H9 (cell line): ENCODE measurements around the gene LMOD3. TPM values are rescaled to one million over a fixed set of nuclear protein-coding genes. Genes with fewer than 3 reads are reported as not detected.

Source experiments
- DNase-seq: peaks from one replicate; pipeline ENCODE4 v3.0.0-alpha.2; 2017
- H2AFZ ChIP-seq: one replicate; pipeline ENCODE4 v1.6.1; 2013; ENCODE audit warnings: mild to moderate bottlenecking, low read length, control low read depth, moderate library complexity
- H2AK5ac ChIP-seq: 2 replicates; pipeline ENCODE4 v1.6.1; 2013; ENCODE audit warnings: low read length, control low read depth, mixed read lengths; ENCODE audit not compliant: insufficient read length
- H2BK120ac ChIP-seq: one replicate; pipeline ENCODE4 v1.6.1; 2013; ENCODE audit warnings: low read depth, mild to moderate bottlenecking, low read length, control low read depth, inconsistent platforms; ENCODE audit not compliant: poor library complexity, severe bottlenecking
- H2BK12ac ChIP-seq: 2 replicates; pipeline ENCODE4 v1.6.1; 2013; ENCODE audit warnings: low read length, control low read depth, mixed read lengths, low read depth; ENCODE audit not compliant: insufficient read length
- H2BK15ac ChIP-seq: 2 replicates; pipeline ENCODE4 v1.6.1; 2013; ENCODE audit warnings: low read depth, low read length, control low read depth
- H2BK20ac ChIP-seq: one replicate; pipeline ENCODE4 v1.6.1; 2013; ENCODE audit warnings: low read depth, mild to moderate bottlenecking, low read length, control low read depth, inconsistent platforms; ENCODE audit not compliant: poor library complexity, severe bottlenecking
- H2BK5ac ChIP-seq: 2 replicates; pipeline ENCODE4 v1.6.1; 2013; ENCODE audit warnings: low read length, control low read depth, mixed read lengths; ENCODE audit not compliant: insufficient read length
- H3K14ac ChIP-seq: 2 replicates; pipeline ENCODE4 v1.6.1; 2013; ENCODE audit warnings: low read length, control low read depth; ENCODE audit not compliant: insufficient read depth
- H3K18ac ChIP-seq: 2 replicates; pipeline ENCODE4 v1.6.1; 2013; ENCODE audit warnings: low read depth, mild to moderate bottlenecking, mixed read lengths, low read length, control low read depth; ENCODE audit not compliant: insufficient read length
- H3K23ac ChIP-seq: 2 replicates; pipeline ENCODE4 v1.6.1; 2013; ENCODE audit warnings: low read length, control low read depth, mixed read lengths, low read depth; ENCODE audit not compliant: insufficient read length
- H3K23me2 ChIP-seq: 2 replicates; pipeline ENCODE4 v1.6.1; 2013; ENCODE audit warnings: low read depth, mild to moderate bottlenecking, mixed read lengths, low read length, control low read depth; ENCODE audit not compliant: insufficient read length, poor library complexity, severe bottlenecking
- H3K27ac ChIP-seq: 2 replicates; pipeline ENCODE4 v1.5.1; 2013; ENCODE audit warnings: low read length, control low read depth, mixed read lengths, low read depth; ENCODE audit not compliant: insufficient read length
- H3K27me3 ChIP-seq: 2 replicates; pipeline ENCODE4 v1.6.1; 2013; ENCODE audit warnings: low read length, control low read depth, inconsistent platforms; ENCODE audit not compliant: insufficient read depth
- H3K4ac ChIP-seq: 2 replicates; pipeline ENCODE4 v1.6.1; 2013; ENCODE audit warnings: low read depth, mild to moderate bottlenecking, control low read depth, inconsistent platforms, low read length, moderate library complexity
- H3K4me1 ChIP-seq: 2 replicates; pipeline ENCODE4 v1.6.1; 2013; ENCODE audit warnings: low read length, control low read depth, inconsistent platforms; ENCODE audit not compliant: insufficient read depth
- H3K4me2 ChIP-seq: 2 replicates; pipeline ENCODE4 v1.6.1; 2013; ENCODE audit warnings: low read length, control low read depth, mixed read lengths; ENCODE audit not compliant: insufficient read length, insufficient read depth
- H3K56ac ChIP-seq: 2 replicates; pipeline ENCODE4 v1.6.1; 2013; ENCODE audit warnings: low read depth, mild to moderate bottlenecking, mixed read lengths, low read length, control low read depth; ENCODE audit not compliant: insufficient read length
- H3K79me1 ChIP-seq: 2 replicates; pipeline ENCODE4 v1.6.1; 2013; ENCODE audit warnings: low read depth, mild to moderate bottlenecking, moderate library complexity, low read length, control low read depth, inconsistent platforms; ENCODE audit not compliant: insufficient read depth, poor library complexity, severe bottlenecking
- H3K79me2 ChIP-seq: 2 replicates; pipeline ENCODE4 v1.6.1; 2013; ENCODE audit warnings: low read length, control low read depth, inconsistent platforms; ENCODE audit not compliant: insufficient read depth
- H3K9ac ChIP-seq: 2 replicates; pipeline ENCODE4 v1.6.1; 2013; ENCODE audit warnings: low read length, control low read depth, mixed read lengths; ENCODE audit not compliant: insufficient read length; ENCODE audit errors: extremely low read depth
- H3K9me3 ChIP-seq: one replicate; pipeline ENCODE4 v1.6.1; 2013; ENCODE audit warnings: low read depth, low read length, inconsistent platforms; ENCODE audit not compliant: control insufficient read depth
- H3T11ph ChIP-seq: one replicate; pipeline ENCODE4 v1.6.1; 2013; ENCODE audit warnings: mild to moderate bottlenecking, low read length, control low read depth, inconsistent platforms
- H4K20me1 ChIP-seq: one replicate; pipeline ENCODE4 v1.6.1; 2013; ENCODE audit not compliant: control insufficient read depth, insufficient read length, insufficient read depth
- H4K5ac ChIP-seq: 2 replicates; pipeline ENCODE4 v1.6.1; 2013; ENCODE audit warnings: low read depth, mild to moderate bottlenecking, mixed read lengths, low read length, control low read depth; ENCODE audit not compliant: insufficient read length
- H4K8ac ChIP-seq: replicated peaks from 2 replicates; pipeline ENCODE4 v1.6.1; 2013; ENCODE audit warnings: low read length, control low read depth, mixed read lengths, low read depth; ENCODE audit not compliant: insufficient read length
- H4K91ac ChIP-seq: 2 replicates; pipeline ENCODE4 v1.6.1; 2013; ENCODE audit warnings: low read depth, mild to moderate bottlenecking, moderate library complexity, mixed read lengths, low read length, control low read depth; ENCODE audit not compliant: insufficient read length
- H3K27ac Mint-ChIP-seq, 3 experiments: 2 replicates in 2 of 3; 3 replicates in 1 of 3; pipeline ENCODE4 v1.8.0; 2020 to 2021; ENCODE audit warnings: mixed read lengths in 3 of 3, mild to moderate bottlenecking in 1 of 3, moderate library complexity in 1 of 3
- H3K27me3 Mint-ChIP-seq: 2 replicates; pipeline ENCODE4 v1.8.0; 2021; ENCODE audit warnings: low read depth, mild to moderate bottlenecking, moderate library complexity, mixed read lengths
- H3K36me3 Mint-ChIP-seq, 3 experiments: 2 replicates in 2 of 3; 3 replicates in 1 of 3; pipeline ENCODE4 v1.8.0; 2020 to 2021; ENCODE audit warnings: low read depth in 3 of 3, mixed read lengths in 3 of 3; ENCODE audit not compliant: insufficient read depth in 1 of 3
- H3K4me1 Mint-ChIP-seq, 2 experiments: 2 replicates each; pipeline ENCODE4 v1.8.0; 2020; ENCODE audit warnings: mixed read lengths in 2 of 2
- H3K4me3 Mint-ChIP-seq, 2 experiments: 2 replicates in 1 of 2; 3 replicates in 1 of 2; pipeline ENCODE4 v1.8.0; 2020 to 2021; ENCODE audit warnings: mild to moderate bottlenecking in 2 of 2, mixed read lengths in 2 of 2, moderate library complexity in 1 of 2
- H3K9me3 Mint-ChIP-seq, 2 experiments: 2 replicates in 1 of 2; 3 replicates in 1 of 2; pipeline ENCODE4 v1.8.0; 2020; ENCODE audit warnings: mild to moderate bottlenecking in 2 of 2, mixed read lengths in 2 of 2, moderate library complexity in 1 of 2
- WGBS: extraction: QIAGEN DNeasy Blood & Tissue Kit; methylation state at CpG from one replicate; pipeline ENCODE4 v1.1.7; 2013; ENCODE audit warnings: missing lambda C conversion rate, low lambda C conversion rate, mixed read lengths; ENCODE audit not compliant: insufficient read length; ENCODE audit errors: extremely low coverage; 5-methylcytosine and 5-hydroxymethylcytosine counted together
- total RNA-seq: library from RNA; stranded (reverse); gene quantifications from 2 replicates; pipeline ENCODE4 v1.2.1, GENCODE V29; 2021
- TF ChIP-seq, protein P1 (sequence below): fragments of 200-600 bp; sonication (generic); conservative IDR thresholded peaks from 3 replicates; pipeline ENCODE4 v1.8.0; 2021; ENCODE audit warnings: antibody characterized with exemption, mild to moderate bottlenecking

Gene LMOD3
- total RNA-seq, 1 experiment from 2014 or later = not detected

DNA sequence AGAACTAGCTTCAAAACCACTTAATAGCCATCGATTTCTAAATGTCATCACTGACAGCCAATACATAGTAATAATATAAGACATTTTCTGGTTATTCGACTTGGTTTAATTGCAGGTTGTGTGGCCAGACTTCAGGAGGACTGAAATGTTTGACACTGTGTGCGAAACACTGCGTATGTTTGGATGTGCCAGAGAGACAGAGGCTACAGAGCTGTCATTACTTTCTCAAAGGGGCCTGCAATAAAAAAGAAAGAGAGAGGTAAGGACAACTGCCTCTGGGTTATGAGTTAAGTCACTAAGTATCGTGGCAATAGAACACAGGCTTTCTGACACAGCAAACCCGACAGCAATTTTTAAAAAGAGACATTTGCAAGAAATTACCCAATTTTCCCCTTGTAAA lies 882 bp downstream of the LMOD3 start:
- Histone ChIP-seq H4K8ac (no peak overlapping the region), H3K18ac (no peak overlapping the region), H3K27me3 (no peaks in the 10 kb centered on the region), H2BK5ac (no peak overlapping the region), H3K79me1 (no peaks in the 10 kb centered on the region), H3K9me3 (no peaks in the 10 kb centered on the region), H2AFZ (no peak overlapping the region), H2BK120ac (no peak overlapping the region), H3K14ac (no peak overlapping the region), H3K9ac (no peak overlapping the region), H3K4me1 (no peaks in the 10 kb centered on the region; the same call in 1 of the 2 replicates), H2BK12ac (no peak overlapping the region), H4K20me1 (no peaks in the 10 kb centered on the region), H3K4ac (no peak overlapping the region), H3K23ac (no peak overlapping the region), H3K79me2 (no peaks in the 10 kb centered on the region), H2BK20ac (no peak overlapping the region), H3K56ac (no peak overlapping the region), H3K4me2 (no peak overlapping the region), H4K91ac (no peak overlapping the region), H2BK15ac (no peak overlapping the region), H3K23me2 (no peaks in the 10 kb centered on the region), H2AK5ac (no peak overlapping the region), H4K5ac (no peak overlapping the region), H3T11ph (no peak overlapping the region), H3K27ac (no peak overlapping the region)
- peaks cover 0 to 6% of the 10 kb centered on the region in 2 experiments; a peak in 2 of 4 replicates for H3K4me1 Mint-ChIP-seq
- no peak for DNase-seq
- no peak overlapping the region for H3K27ac Mint-ChIP-seq
- H3K27me3 Mint-ChIP-seq = no peaks in the 10 kb centered on the region
- no peak overlapping the region for H3K4me3 Mint-ChIP-seq
- TF ChIP-seq, protein P1, sequence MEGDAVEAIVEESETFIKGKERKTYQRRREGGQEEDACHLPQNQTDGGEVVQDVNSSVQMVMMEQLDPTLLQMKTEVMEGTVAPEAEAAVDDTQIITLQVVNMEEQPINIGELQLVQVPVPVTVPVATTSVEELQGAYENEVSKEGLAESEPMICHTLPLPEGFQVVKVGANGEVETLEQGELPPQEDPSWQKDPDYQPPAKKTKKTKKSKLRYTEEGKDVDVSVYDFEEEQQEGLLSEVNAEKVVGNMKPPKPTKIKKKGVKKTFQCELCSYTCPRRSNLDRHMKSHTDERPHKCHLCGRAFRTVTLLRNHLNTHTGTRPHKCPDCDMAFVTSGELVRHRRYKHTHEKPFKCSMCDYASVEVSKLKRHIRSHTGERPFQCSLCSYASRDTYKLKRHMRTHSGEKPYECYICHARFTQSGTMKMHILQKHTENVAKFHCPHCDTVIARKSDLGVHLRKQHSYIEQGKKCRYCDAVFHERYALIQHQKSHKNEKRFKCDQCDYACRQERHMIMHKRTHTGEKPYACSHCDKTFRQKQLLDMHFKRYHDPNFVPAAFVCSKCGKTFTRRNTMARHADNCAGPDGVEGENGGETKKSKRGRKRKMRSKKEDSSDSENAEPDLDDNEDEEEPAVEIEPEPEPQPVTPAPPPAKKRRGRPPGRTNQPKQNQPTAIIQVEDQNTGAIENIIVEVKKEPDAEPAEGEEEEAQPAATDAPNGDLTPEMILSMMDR = no peak
- H3K36me3 Mint-ChIP-seq = no peaks in the 10 kb centered on the region
- no peaks in the 10 kb centered on the region for H3K9me3 Mint-ChIP-seq
- WGBS = no CpG with 5 or more reads among the region's 6 CpGs
